Testis (tissue), 3 donors: ENCODE results near the gene TPCN2. TPM values are rescaled to one million over a fixed set of nuclear protein-coding genes. Genes with fewer than 3 reads are reported as not detected.

Experiments used
- DNase-seq: peaks from one replicate; pipeline ENCODE4 v3.0.0-alpha.2; 2019
- H3K27ac ChIP-seq, 2 donors: fragments of 200-600 bp; sonication (generic); one replicate each; pipeline ENCODE4 v1.5.1; 2019
- H3K27me3 ChIP-seq: fragments of 200-600 bp; sonication (generic); one replicate; pipeline ENCODE4 v1.5.1; 2019
- H3K36me3 ChIP-seq: fragments of 200-600 bp; sonication (generic); one replicate; pipeline ENCODE4 v1.5.1; 2017; ENCODE audit warnings: low read depth; ENCODE audit errors: missing control alignments
- H3K4me1 ChIP-seq: fragments of 200-600 bp; sonication (generic); one replicate; pipeline ENCODE4 v1.5.1; 2019
- H3K4me3 ChIP-seq, 2 donors: fragments of 200-600 bp; sonication (generic); one replicate each; pipeline ENCODE4 v1.5.1; 2017 to 2019
- H3K9me3 ChIP-seq: fragments of 200-600 bp; sonication (generic); one replicate; pipeline ENCODE4 v1.5.1; 2017
- POLR2A ChIP-seq: fragments of 450-650 bp; IDR thresholded peaks from one replicate; pipeline ENCODE4 v1.6.1; 2017; ENCODE audit warnings: antibody characterized with exemption, mild to moderate bottlenecking, moderate library complexity
- WGBS, 2 donors: methylation state at CpG; one replicate each; pipeline ENCODE4 v1.1.5; 2018; 5-methylcytosine and 5-hydroxymethylcytosine counted together
- intact Hi-C: fragments of 100-400 bp; cut with DNase I; formaldehyde crosslinking; loops from one replicate; pipeline ENCODE4 v1.15.1; 2023; ENCODE audit warnings: low total_unique reads
- polyA plus RNA-seq: library from polyadenylated mRNA; stranded (reverse); fragments of 350-450 nt; fragmentation: Illumina TruSeq; extraction: RNeasy Lipid Tissue Mini Kit (QIAGEN cat#74804); gene quantifications from one replicate; pipeline ENCODE4 v1.2.3, GENCODE V29; 2014; ENCODE audit warnings: low read depth, low replicate concordance; ENCODE audit not compliant: insufficient read depth
- total RNA-seq, 2 donors: library from RNA; depleted of rRNA; stranded (reverse); fragments of >200 nt; gene quantifications; one replicate each; pipeline ENCODE4 v1.2.3, GENCODE V29; 2016
- TF ChIP-seq, protein P1 (sequence below), 3 experiments: fragments of 450-650 bp in 2 of 3; fragments of 200-600 bp in 1 of 3; sonication (generic) in 1 of 3; IDR thresholded peaks; one replicate each; pipeline ENCODE4 v1.5.1; 2016 to 2019; ENCODE audit warnings: antibody characterized with exemption in 3 of 3, mild to moderate bottlenecking in 2 of 3, moderate library complexity in 1 of 3

Gene TPCN2
- total and polyA plus RNA-seq, 3 donors from 2014 or later, result 12.9 to 32.5 (median 28.4) TPM

DNA sequence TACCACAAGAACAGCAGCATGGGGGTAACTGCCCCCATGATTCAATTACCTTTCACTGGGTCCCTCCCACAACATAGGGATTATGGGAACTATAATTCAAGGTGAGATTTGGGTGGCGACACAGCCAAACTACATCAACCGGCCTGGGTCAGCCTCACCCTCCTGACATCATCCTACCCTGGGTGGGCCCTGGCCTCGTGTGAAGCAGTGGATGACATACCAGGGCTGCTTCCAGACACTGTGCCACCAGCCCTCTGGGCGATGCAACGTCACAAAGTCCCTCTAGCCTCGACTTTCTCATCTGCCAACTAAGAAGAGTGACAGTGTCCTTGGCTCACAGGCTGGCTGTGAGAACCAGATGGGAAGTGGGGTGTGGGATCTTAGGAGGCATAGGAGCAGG is 8.7 kb upstream of the TPCN2 start:
- Histone ChIP-seq H3K36me3 (no peaks in the 10 kb centered on the region), H3K27ac (no peak overlapping the region), H3K9me3 (no peaks in the 10 kb centered on the region), H3K4me1 (peaks cover 17% of the 10 kb centered on the region), H3K4me3 (no peak overlapping the region), H3K27me3 (no peaks in the 10 kb centered on the region)
- 82 to 83% methylated on average over 6 of the region's 6 CpGs for WGBS, 2 donors
- intact Hi-C loops, result no loop called here
- DNase-seq, result no peak
- TF ChIP-seq POLR2A, result no peak
- TF ChIP-seq, protein P1, sequence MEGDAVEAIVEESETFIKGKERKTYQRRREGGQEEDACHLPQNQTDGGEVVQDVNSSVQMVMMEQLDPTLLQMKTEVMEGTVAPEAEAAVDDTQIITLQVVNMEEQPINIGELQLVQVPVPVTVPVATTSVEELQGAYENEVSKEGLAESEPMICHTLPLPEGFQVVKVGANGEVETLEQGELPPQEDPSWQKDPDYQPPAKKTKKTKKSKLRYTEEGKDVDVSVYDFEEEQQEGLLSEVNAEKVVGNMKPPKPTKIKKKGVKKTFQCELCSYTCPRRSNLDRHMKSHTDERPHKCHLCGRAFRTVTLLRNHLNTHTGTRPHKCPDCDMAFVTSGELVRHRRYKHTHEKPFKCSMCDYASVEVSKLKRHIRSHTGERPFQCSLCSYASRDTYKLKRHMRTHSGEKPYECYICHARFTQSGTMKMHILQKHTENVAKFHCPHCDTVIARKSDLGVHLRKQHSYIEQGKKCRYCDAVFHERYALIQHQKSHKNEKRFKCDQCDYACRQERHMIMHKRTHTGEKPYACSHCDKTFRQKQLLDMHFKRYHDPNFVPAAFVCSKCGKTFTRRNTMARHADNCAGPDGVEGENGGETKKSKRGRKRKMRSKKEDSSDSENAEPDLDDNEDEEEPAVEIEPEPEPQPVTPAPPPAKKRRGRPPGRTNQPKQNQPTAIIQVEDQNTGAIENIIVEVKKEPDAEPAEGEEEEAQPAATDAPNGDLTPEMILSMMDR (IDR thresholded peaks at IDR 0.05), result no peak

DNA sequence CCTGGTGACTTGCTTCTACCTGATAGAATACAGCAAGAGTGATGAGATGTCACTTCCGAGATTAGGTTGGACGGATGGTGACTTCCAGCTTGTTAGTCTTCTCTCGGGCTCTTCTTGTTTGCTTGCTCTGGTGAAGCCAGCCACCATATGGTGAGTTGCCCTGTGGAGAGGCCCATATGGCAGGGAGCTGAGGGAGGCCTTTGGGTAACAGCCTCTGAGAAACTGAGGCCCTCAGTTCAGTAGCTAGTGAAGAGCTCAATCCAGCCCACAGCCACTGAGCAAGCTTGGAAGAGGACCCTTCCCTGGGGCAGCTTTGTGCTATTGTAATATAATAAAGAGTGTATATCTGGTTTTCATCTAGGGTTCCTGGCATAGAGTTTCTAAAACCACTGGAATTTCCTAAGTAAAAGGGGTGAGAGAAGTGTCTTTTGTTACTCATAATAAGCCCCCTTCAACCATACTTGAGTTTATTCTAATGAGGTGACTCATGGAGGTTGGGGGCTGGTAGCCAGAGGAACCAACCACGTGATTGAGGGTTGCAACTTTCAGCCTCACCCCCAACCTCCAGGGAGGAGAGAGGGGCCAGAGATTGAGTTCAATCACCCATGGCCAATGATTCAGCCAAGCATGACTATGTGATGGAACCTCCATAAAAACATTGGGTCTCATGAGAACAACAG is 8.0 kb upstream of the TPCN2 start:
- H3K9me3 ChIP-seq, result no peaks in the 10 kb centered on the region
- no peak overlapping the region for H3K4me3 ChIP-seq
- WGBS, 2 donors, result 87 to 89% methylated on average over 4 of the region's 4 CpGs
- DNase-seq, result no peak
- intact Hi-C loops, result no loop called here
- no peak for TF ChIP-seq POLR2A
- TF ChIP-seq, protein P1 (IDR thresholded peaks at IDR 0.05), result no peak
- no peaks in the 10 kb centered on the region for H3K36me3 ChIP-seq
- peaks cover 11% of the 10 kb centered on the region for H3K4me1 ChIP-seq
- no peaks in the 10 kb centered on the region for H3K27me3 ChIP-seq
- H3K27ac ChIP-seq, result no peak overlapping the region

DNA sequence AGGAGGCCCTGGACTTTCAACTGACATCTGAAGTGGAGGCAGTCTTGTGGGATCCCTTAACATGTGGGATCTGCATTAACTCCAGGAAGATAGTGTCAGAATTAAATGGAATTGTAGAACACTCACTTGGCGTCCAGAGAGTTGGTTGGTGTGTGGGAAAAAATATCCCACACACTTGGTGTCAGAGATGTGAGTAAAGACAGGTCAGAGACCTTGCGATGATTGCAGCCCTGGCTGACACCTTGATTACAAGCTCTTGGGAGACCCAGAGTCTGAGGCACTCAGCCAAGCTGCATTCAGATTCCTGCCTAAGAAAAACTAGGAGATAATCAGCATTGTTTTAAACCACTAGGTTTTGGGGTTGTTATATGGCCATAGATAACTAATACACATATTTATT is 7.2 kb upstream of the TPCN2 start:
- H3K9me3 ChIP-seq, result no peaks in the 10 kb centered on the region
- no peak for DNase-seq
- H3K4me1 ChIP-seq, result peaks cover 5% of the 10 kb centered on the region
- no peak overlapping the region for H3K27ac ChIP-seq
- intact Hi-C loops, result no loop called here
- H3K36me3 ChIP-seq, result no peaks in the 10 kb centered on the region
- TF ChIP-seq, protein P1 (IDR thresholded peaks at IDR 0.05), result no peak
- TF ChIP-seq POLR2A, result no peak
- WGBS, 2 donors, result 72 to 79% methylated on average over 2 of the region's 2 CpGs
- no peak overlapping the region for H3K4me3 ChIP-seq
- no peaks in the 10 kb centered on the region for H3K27me3 ChIP-seq

DNA sequence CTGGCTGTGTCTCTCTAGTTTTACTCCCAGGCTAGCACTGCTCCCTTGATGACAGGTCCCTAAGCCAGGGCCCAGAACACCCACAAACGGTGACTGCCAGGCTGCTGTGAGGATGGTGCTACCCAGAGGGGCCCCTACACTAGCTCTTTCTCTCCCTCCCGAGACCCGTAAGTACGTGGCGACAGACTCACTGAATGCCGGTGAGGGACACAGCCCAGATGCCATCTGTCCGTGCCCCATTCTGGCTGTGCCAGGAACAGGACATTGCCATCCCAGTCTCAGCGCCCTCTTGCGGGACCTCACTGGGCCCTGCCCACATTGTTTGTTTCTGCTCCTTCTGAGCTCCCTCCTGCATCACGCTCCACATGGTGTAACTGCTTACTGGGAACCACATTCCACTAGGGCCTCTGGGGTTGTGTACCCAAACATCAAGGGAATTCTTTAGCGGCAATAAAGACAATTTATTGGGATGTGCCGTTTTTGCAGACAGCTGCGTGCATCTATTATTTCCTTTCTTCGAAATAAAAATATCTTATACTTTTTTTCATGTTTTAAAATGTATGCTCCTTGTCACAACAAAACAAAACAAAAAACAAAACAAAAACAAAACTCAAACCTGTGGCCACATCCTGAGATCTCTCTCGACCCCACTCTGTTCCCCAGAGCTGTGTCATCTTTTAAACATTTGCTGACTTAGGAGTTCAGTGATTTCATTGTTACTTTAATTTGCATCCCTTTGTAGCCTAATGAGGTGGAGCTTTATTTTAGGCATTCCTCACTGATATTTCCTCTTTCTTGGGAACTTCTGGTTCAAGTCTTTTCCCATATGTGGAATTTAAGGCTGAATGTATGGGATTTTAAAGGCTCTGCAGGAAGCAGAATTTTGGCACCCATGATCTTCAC is 4.4 kb upstream of the TPCN2 start:
- intact Hi-C loops, result no loop called here
- Histone ChIP-seq H3K9me3 (no peaks in the 10 kb centered on the region), H3K27ac (peak overlapping the region in 1 of 2 donors; percentile 38), H3K4me3 (no peak overlapping the region), H3K36me3 (no peaks in the 10 kb centered on the region), H3K27me3 (no peaks in the 10 kb centered on the region), H3K4me1 (peaks cover 11% of the 10 kb centered on the region)
- TF ChIP-seq POLR2A, result no peak
- TF ChIP-seq, protein P1 (IDR thresholded peaks at IDR 0.05), result peak in 2 of 3 experiments; percentile 21 to 48
- 36 to 45% methylated on average over 13 to 15 of the region's 15 CpGs for WGBS, 2 donors
- DNase-seq, result peak; percentile 81
